NOMO-1 (cell line): ENCODE data around the gene FEZF1.

ENCODE experiments used
- DNase-seq, 2 experiments: peaks; one replicate each; lab custom pipeline; 2025; ENCODE audit not compliant: unreplicated experiment in 2 of 2; lab: John Stamatoyannopoulos, UW

FEZF1 gene

DNA sequence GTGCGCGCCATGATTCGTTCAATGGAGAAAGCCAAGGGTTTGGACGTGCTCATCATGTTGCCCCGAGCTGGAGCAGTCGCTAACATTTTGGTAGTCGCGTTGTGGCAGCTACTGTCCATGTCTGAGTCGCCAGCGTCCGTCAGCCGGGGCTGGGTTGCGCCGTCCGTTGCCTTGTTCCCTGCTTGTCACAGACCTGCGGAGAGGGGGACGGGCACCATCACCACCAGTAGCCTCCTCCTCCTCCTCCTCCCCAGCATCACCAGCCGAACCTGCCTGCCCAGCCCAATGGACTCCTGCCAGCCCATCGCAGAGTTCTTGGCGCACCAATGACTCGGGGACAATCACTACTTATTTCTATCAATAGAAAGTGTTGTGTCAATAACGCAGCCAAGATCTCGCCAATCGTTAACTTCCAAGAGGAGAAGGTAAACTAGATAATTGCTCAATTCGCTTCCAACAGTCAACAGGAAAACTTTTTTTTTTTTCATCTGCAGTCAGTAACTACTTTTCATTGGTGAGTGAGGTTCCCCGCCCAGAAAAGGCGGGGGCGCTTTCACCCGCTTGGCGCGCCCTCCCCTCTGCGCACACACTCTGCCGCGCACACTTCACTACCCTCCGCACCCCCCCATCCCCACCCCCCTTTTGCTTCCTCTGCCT lies at the start of gene FEZF1:
TSS of gene FEZF1 (minus strand) at position 432 of the 657 bp plus-strand sequence. CDS start at position 119, 313 bp downstream.
- DNase-seq = no peak

DNA sequence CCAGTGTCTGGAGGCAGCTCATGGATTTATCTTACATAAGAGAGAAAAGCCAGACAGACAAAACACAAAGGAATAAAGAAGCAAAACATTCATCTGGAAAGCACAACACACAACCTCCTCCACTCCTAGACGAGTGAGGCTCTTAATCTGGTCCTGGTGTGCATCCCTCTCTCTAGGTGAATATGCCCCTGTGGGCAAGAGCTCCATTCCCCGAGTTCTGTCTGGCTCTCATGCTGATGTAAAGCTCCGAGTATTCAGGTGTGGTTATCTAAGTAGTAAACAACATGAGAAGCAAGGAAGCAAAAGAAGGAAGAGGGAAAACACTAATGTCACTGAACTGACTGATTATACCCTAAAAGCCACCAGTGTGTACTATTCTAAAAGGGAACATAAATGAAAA lies 47.9 kb upstream of the FEZF1 start:
- DNase-seq = no peak

DNA sequence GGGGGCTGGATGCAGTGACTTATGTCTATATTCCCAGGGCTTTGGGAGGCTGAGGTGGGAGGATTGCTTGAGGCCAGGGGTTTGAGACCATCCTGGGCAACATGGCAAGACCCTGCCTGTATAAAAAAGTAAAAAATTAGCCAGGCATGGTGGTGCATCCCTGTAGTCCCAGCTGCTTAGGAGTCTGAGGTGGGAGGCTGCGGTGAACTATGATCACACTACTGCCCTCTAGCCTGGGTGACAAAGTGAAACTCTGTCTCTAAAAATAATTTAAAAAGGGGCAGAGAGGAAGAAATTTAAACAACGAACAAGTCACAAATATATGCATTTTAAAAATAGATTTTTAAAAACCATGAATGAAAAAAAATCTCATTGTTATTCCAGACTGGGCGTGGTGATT lies 46.2 kb upstream of the FEZF1 start:
- no peak for DNase-seq

DNA sequence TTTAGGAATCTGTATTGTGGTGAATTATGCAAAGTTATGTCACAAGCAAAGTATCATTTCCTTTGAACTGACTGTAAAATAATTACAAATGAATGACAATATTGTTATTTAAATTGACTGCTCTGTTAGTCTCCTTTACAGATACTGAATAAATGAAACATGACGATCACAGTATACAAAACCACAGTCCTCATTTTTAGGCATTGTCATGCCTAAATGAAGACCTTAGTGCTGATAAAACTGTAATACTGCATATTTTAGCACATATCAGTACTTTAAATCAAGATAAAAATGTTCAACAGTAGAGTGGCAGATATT lies 39.7 kb upstream of the FEZF1 start:
- DNase-seq = no peak

DNA sequence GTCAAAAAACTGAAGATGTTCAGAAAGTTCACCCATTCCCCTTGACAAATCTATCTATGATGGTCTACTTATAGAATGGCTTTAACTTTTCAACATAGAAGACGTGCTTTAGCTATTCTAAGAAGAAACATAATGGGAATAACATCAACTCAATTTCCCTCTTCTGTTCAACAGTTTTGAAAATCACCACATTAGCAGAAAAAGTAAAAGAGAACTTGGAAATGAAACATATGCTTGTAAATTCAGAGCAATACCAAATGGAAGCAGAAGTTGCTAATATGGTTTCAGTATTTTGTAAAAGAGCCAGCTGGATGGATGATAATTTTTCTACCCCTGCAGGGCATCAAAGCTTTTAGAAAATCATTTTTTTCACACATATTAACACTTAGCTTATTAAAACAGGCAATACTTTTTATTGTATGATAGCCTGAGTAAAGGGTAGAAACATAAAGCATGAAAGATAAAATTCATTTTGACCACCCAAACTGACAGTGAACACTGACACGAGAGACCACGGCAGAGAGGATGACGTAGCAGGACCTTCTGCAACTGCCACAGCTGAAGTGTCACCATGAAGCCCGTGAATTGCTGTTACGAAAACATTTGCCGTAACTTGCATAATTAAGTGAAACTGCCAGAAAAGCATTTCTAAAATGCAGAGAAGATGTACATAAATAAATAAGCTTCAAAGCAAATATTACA lies 39.2 kb upstream of the FEZF1 start:
- DNase-seq = no peak

DNA sequence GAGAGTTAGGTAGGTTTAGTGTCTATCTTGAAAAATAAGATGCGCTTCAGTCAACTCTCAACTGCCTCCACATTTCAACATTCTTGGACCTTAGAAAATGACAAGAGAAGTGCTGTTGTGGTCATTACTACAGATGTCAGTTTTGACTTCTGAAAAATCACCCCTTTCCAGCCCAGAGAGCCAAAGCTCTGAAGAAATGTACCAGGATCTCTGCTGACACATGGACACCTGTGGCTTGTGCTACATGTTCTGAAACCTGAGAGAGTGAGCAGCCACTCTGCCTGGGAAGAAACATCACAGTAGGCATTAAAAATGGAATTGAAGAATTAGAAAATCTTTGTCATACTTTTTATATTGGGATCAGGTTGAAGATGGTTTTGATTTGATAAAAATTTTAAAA lies 35.9 kb upstream of the FEZF1 start:
- no peak for DNase-seq

DNA sequence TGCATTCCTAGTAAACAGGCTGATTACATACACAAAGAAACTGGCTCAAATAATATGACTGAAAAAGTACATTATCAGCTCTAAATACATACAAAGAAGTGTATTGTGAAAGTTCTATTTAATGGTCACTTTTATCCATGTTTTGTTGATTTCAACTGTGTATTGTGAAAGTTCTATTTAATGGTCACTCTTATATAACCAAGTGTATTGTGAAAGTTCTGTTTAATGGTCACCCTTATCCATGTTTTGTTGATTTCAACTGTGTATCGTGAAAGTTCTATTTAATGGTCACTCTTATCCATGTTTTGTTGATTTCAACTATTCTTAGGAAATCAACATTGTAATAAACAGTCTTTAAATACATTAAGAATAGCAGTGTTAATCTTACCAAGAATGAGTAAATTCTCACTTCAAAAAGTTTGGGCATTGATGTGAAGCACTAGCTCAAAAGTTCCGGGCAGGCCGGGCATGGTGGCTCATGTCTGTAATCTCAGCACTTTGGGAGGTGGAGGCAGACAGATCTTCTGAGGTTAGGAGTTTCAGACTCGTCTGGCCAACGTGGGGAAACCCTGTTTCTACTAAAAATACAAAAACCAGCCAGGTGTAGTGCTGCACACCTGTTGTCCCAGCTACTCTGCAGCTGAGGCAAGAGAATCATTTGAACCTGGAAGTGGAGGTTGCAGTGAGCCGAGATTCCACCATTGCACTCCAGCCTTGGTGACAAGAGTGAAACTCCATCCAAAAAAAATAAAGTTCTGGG lies 34.8 kb upstream of the FEZF1 start:
- no peak for DNase-seq

DNA sequence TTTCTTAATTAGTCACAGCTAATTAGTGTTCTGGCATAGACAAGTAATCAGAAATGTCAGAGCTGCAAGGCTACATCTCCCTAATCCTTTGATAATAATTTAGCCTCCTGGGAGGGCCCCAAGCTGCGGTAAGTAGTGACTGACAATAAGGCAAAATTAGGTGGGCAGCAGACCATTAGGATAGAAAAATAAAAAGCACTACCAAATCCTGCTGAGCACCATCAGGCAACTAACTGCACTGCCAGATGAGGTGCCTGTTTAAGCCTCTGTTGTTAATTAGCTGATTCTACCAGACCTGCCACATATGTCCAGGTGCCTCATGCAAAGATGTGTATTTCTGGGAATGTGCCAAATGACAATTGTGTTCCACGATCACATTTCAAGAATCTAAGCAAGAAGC lies 32.5 kb upstream of the FEZF1 start:
- DNase-seq = no peak

DNA sequence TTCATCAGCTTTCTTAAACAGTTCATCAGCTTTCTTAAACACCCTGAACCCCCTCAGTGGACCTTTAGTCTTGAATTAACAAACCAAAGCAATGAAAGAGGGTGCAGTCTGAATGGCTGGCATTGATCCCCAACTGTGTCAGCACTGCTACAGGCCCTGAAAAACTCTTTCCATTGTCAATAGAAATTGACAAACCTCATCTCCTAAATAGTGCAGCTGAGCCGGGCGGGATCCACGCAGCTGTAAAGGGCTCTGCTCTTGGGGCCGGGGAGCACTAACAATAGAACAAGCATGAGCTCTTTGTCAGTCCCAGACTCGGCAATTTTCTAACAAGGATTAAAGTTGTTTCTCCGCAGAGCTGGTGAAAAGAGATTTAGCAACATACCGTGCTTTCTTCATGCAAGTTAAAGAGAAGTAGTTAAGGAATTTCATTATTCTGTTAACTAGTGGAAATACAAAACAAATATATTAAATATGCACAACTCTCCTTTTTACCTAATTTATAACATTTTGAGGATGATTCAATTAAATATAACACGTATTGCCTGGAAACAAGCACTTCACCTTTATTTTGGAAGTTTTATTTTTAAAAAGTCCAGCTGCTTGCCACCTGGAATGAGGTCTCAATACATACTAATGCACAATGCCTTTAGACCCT lies 24.7 kb upstream of the FEZF1 start:
- DNase-seq = no peak

DNA sequence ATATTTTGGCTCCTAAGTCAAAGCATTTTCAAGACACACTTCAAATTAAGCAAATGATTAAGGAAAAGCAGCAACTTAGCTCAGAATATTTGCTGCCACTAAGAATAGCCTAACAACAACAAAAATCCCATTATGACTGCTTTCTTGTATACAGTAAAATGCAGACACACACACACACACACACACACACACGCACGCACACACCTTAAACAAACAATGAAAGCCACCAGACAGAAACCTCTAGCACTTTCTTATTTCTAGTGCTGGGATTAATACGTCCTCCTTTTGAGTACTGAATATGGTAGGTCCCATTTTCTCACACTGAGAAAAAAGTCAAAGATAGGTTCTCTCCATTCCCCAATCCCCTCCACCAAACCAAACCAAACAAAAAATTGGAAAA lies 23.4 kb upstream of the FEZF1 start:
- no peak for DNase-seq

DNA sequence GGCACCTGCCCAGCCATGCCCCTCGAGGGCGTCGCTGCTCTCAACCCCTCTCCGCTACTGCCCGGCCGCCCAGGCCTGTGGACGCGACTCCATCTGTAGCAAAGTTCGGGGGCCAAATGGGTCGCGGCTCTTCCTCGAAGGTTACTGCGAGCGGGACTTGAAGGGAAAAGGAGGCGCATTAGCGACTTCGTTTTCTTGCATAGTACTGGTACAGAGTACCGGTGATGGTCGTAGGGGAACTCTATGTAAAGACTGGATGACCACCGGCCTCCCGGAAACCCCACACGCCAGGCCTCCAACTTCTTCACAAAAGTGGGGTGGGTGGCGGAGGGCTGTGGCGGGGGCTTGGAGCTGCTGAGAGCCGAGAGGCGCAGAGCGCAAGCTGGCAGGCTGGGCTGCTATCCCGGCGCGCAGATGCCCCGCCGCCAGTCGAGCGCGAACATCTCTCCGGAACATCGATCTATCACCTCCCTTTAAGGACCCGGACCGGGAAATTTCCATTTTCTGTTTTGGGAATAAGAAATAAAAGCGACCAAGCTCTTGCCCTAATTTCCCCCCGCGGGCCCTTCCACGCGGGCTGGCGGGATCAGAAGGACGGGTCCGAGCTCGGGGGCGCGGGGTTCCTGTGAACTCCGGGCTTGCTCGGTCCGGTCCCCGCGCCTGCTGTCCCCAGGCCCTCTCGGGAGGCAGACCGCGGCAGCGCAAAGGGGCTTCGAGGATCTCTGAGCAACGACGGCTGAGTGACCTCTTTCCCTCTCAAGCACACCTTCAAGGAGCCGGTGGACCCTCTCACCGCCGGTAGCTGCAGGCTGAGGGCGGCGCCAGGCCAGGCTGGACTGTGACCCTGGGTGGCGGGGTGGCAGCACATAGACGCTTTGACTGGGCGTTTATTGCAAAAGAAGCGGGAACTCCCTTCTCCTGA lies 12.2 kb upstream of the FEZF1 start:
- no peak for DNase-seq

DNA sequence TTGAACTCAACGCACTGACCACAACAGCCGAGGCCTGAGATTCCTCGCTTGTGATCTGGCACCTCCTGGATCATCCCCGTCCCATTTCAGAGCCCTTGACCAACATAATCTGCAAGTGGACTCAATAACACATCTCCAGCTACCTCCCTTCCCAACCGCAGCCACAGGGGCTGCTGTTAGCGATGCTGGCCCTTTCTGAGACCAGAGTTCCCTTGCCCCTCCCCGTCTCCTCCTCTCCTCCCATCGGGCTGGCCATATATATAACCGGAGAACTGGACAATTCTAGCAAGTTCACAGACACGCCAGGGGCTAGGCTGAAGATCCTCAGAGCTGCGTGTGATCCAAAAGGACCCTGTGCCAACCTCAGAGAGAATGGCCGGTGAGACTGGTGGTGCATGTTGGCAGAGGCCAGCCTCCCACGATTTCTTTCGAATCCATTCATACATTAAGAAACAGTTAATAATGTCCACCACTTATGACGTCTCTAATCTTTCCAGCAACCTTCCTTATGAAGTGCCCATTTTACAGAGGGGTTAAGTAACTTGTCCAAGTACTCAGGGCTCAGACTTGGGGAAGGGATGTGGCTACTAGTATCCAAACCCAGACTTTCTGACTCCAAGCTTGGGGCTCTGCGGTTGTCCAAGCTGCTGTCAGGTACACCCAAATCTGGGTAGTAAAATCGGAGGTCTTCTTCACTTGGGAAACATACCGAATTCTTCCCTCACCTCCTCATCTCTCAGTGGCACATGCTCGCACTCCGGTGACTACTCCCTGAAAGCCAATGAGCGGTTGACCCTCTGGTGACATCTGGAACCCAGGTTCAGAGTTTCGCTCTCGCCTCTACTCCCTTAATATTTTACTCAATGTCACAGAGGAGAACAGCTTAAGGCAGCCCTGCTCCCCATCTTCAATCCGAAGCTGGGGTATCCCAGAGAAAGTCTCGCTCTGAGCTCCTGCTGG lies 11.2 kb upstream of the FEZF1 start:
- DNase-seq = no peak

DNA sequence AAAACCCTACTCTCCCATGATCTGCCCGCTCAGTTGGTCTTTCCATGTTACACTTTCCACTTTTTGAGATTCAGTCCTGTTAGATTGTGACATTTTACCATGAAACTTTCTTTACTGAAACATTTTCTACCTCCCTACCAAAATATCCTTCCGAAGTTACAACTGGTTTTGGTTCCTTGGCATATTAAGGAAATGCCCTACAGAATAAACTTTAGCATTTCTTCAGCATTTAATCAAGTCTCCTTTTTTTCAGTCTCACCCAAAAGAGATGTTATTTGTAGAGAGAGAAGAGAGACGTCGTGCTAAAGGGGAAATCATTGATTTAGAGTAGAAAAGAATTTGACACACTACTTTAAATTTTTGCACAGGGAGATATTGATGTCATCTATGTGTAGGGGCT lies 9.7 kb upstream of the FEZF1 start:
- DNase-seq = no peak

DNA sequence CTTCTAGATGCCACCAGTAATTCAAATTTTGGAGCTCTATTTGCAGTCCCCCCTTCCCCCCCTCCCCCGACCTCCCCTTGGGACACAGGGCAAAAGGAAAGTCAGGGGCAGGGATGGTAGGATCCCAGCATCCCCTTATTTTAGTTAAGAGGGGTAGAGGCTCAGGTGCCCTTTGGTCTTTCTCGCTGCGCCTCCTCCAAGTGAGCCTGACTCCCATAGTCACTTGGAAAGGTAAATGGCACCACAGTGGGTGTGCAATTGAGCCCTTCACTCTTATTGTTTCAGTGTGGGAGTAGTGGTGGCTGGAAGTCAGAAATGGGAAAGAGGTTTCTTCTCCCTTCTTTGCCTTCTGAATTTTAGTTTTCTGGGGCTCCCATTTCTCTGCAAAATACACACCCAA lies 8.2 kb upstream of the FEZF1 start:
- no peak for DNase-seq

DNA sequence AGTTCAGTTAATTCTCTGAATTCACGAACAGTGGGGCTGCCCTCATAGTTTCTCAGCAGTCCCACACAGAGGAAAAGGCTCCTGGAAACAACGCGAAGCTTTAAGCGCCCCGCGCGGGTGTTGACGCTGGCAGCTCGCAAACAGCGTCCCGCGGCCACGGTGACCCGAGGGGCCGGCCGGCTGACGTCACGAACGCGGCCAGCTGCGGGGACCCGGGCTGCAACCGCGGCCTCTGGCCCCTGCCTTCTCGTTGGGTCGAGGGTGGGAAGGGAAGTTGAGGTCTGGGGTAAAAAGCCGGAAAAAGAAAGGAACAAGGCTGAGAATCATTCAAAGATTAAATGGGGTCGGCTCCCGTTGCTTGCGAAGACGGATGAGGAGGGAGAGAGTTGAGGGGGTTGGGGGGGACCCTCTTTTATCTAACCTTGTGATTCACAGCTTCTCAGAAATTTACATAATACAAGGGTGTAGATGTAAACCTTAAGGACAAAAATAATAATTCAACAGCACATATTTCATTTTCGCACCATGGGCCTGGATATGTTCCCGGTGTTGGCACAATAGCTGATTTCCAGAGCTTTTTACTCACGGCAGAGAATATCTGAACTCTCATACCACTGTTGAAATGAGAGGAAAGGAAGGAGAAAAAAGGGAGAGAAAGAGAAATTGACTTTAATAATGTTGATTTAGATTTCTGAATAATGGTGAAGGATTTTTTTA lies 7.3 kb upstream of the FEZF1 start:
- no peak for DNase-seq

DNA sequence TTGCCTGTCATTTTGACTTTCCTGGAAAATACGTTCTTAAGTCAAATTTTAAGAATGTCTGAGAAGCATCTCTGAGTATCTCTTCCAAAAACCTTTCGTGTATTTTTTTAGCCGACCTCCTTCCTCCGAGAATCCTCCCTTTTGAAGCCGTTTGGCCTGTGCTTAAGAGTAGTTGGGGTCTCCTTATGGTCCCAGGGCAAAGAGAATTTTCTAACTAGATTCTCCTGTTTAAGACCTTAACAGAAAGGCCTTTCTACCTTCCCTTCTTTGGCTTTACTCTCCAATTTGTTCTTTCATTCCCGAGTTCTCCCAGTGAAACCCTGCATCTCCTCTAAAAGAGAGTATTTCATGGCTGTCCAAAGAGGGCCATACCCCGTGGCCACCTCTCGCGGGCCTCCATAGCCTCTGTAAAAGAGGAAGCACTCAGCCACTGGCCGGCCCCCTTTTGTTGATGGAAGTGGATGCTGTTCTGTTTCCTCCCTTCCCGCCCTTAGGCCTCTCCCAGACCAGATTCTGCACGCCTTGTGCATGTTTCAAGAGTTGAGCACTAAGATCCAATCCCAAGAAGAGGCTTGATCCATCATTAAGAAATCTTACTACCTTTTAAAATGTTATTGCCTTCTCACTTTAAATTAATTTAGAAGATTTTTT lies 6.6 kb upstream of the FEZF1 start:
- DNase-seq = no peak

DNA sequence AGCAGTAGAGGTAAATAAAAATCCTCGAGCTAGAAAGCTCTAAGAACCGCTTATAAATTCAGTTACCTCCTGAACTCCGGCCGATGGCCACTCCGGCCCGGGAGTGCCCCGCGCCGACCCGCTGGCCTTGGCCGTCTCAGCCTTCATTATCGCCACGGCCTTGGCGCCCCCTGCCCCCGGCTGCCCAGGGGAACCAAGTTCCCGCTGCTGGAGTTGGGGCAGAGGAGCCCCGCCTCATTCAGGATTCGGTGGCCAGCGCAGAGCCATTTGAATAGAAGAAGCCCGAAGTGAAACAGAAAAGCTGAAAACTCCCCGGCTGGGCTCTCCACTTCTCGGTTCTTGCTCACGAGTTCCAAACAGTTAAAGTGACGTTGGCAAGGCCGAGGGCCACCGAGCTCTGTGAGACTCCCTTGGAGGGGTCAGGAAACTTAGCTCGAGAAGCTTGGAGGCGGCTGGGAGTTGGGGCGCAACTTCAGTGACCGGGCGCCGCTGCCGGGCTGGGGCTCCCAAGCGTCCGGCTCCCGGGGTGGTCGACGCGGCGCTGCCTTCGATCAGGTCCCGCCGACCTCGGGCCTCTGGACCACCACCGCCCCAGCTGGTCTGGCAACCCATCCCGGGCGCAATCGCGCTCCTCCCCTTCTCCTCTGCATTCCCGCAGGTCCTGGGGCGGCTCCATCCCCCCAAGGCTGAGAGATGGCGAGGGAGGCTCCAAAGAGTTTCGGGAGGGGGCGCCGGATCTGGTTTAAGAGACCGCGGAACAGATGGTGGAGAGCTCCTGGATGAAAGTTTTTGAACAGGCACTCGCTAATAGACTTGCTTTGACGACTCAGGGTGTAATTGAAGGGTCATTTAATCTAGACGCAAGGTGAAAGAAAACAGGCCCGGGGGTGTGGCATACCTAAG lies 5.8 kb upstream of the FEZF1 start:
- no peak for DNase-seq
